ENCODE data around the gene KLRG1. TPM values are rescaled to one million over a fixed set of nuclear protein-coding genes. Genes with fewer than 3 reads are reported as not detected.
A peak's percentile ranks its signal among the peaks of the same experiment; 100 is the strongest.

The KLRG1 gene
- total RNA-seq, 1 experiment from 2014 or later: 2.1 TPM

- Histone ChIP-seq H3K27ac (ENCODE audit: insufficient read length, low read depth, low read length) (no peak overlapping the region), H3K23me2 (ENCODE audit: insufficient read length, low read depth, low read length, poor library complexity, severe bottlenecking) (peaks cover 3% of the 10 kb centered on the region), H2BK120ac (ENCODE audit: low read depth, low read length, poor library complexity, severe bottlenecking) (no peak overlapping the region), H3K23ac (ENCODE audit: insufficient read length, low read depth, low read length) (no peak overlapping the region), H2AK5ac (ENCODE audit: insufficient read length, low read length) (no peak overlapping the region), H4K20me1 (ENCODE audit: control insufficient read depth, insufficient read depth, insufficient read length) (no peaks in the 10 kb centered on the region), H3K4me2 (ENCODE audit: insufficient read depth, insufficient read length, low read length) (no peak overlapping the region), H3K9ac (ENCODE audit: extremely low read depth, insufficient read length, low read length) (no peak overlapping the region), H2BK20ac (ENCODE audit: low read depth, low read length, poor library complexity, severe bottlenecking) (no peak overlapping the region), H3K4ac (ENCODE audit: low read depth, low read length) (no peak overlapping the region), H3T11ph (ENCODE audit: low read length) (no peak overlapping the region), H4K91ac (ENCODE audit: insufficient read length, low read depth, low read length) (no peak overlapping the region), H3K9me3 (ENCODE audit: control insufficient read depth, low read depth, low read length) (no peaks in the 10 kb centered on the region), H2BK5ac (ENCODE audit: insufficient read length, low read length) (no peak overlapping the region), H4K5ac (ENCODE audit: insufficient read length, low read depth, low read length) (no peak overlapping the region), H3K18ac (ENCODE audit: insufficient read length, low read depth, low read length) (no peak overlapping the region), H2BK12ac (ENCODE audit: insufficient read length, low read depth, low read length) (no peak overlapping the region), H3K79me2 (ENCODE audit: insufficient read depth, low read length) (peaks cover 8% of the 10 kb centered on the region), H3K4me1 (ENCODE audit: insufficient read depth, low read length) (no peaks in the 10 kb centered on the region), H2BK15ac (ENCODE audit: low read depth, low read length) (no peak overlapping the region), H4K8ac (replicated peaks; ENCODE audit: insufficient read length, low read depth, low read length) (no peak overlapping the region), H3K14ac (ENCODE audit: insufficient read depth, low read length) (no peak overlapping the region), H3K27me3 (ENCODE audit: insufficient read depth, low read length) (no peaks in the 10 kb centered on the region), H3K56ac (ENCODE audit: insufficient read length, low read depth, low read length) (no peak overlapping the region), H3K79me1 (ENCODE audit: insufficient read depth, low read depth, low read length, poor library complexity, severe bottlenecking) (peaks cover 2% of the 10 kb centered on the region), H2AFZ (ENCODE audit: low read length) (no peak overlapping the region)
- Mint-ChIP-seq H3K27me3 (ENCODE audit: low read depth) (peaks cover 1% of the 10 kb centered on the region), H3K27ac (peak overlapping the region in 2 of 3 experiments; percentile 61 to 91; a peak in 4 of 7 replicates), H3K36me3 (ENCODE audit: insufficient read depth in 1 of 3, low read depth in 3 of 3) (peaks cover 12 to 65% (median 52%) of the 10 kb centered on the region in 3 experiments; a peak in 6 of 7 replicates), H3K9me3 (no peaks in the 10 kb centered on the region), H3K4me3 (no peak overlapping the region), H3K4me1 (peaks cover 16 to 22% of the 10 kb centered on the region in 2 experiments)
- TF ChIP-seq CTCF (conservative IDR thresholded peaks at IDR 0.05): no peak
- WGBS (ENCODE audit: extremely low coverage, insufficient read length, low lambda C conversion rate): no CpG with 5 or more reads among the region's 10 CpGs
- no peak for DNase-seq
Observed at GRCh38 chr12:8943565-8944186, 45.7 kb upstream of the KLRG1 start.
